ENCODE data around the gene FADS2. TPM values are rescaled to one million over a fixed set of nuclear protein-coding genes. Genes with fewer than 3 reads are reported as not detected.

Gene FADS2
- total RNA-seq, 1 experiment from 2014 or later = 1,097 TPM

DNA sequence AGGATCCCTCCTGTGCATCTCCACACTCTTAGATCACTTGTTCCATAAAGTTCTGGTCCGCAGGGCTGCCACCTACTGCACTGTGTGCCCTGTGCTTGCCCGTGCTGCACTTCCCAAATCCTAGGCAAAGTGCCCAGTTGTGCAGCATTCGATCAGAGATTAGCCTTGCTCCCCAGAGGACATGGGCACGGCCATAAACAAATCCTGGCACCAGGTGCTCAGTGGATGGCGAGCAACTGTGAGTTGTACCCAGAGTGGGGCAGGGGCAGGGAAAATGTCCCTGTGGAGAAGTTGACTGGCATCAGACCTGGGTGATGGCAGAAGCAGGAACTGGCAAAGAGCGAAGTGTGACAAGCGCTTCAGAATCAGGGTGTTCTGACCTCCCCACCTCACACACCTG, 4.7 kb downstream of the FADS2 start:
- Histone ChIP-seq H3K36me3 (ENCODE audit: insufficient read depth, low read length, poor library complexity, severe bottlenecking) (peaks cover 78% of the 10 kb centered on the region), H3K27ac (ENCODE audit: low read depth, low read length, poor library complexity, severe bottlenecking) (peak overlapping the region; percentile 97), H3K4me3 (ENCODE audit: low read depth, low read length, poor library complexity, severe bottlenecking) (peak overlapping the region; percentile 96), H3K9me3 (ENCODE audit: low read depth, low read length, poor library complexity, severe bottlenecking) (no peaks in the 10 kb centered on the region), H3K4me1 (ENCODE audit: insufficient read depth, low read length, poor library complexity, severe bottlenecking) (peaks cover 72% of the 10 kb centered on the region), H3K27me3 (replicated peaks; ENCODE audit: insufficient read depth, low read depth, low read length, poor library complexity) (no peaks in the 10 kb centered on the region)
- no TSS peak for BruUV-seq (replicated peaks)
- ChIA-PET CTCF (no interaction called here), POLR2A (ENCODE audit: low non-redundant PET) (no interaction called here)
- intact Hi-C loops (cut with micrococcal nuclease; ENCODE audit: unreplicated experiment) = no loop called here
- DNase-seq (ENCODE audit: low spot score) = no peak
- TF ChIP-seq, protein P1, sequence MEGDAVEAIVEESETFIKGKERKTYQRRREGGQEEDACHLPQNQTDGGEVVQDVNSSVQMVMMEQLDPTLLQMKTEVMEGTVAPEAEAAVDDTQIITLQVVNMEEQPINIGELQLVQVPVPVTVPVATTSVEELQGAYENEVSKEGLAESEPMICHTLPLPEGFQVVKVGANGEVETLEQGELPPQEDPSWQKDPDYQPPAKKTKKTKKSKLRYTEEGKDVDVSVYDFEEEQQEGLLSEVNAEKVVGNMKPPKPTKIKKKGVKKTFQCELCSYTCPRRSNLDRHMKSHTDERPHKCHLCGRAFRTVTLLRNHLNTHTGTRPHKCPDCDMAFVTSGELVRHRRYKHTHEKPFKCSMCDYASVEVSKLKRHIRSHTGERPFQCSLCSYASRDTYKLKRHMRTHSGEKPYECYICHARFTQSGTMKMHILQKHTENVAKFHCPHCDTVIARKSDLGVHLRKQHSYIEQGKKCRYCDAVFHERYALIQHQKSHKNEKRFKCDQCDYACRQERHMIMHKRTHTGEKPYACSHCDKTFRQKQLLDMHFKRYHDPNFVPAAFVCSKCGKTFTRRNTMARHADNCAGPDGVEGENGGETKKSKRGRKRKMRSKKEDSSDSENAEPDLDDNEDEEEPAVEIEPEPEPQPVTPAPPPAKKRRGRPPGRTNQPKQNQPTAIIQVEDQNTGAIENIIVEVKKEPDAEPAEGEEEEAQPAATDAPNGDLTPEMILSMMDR (conservative IDR thresholded peaks at IDR 0.05; ENCODE audit: low read depth, low read length) = no peak
- no peak for TF ChIP-seq EZH2 (IDR thresholded peaks at IDR 0.05; ENCODE audit: borderline replicate concordance, low read depth, low read length, poor library complexity, severe bottlenecking)

- Histone ChIP-seq H3K4me1 (ENCODE audit: insufficient read depth, low read length, poor library complexity, severe bottlenecking) (peaks cover 72% of the 10 kb centered on the region), H3K27me3 (replicated peaks; ENCODE audit: insufficient read depth, low read depth, low read length, poor library complexity) (no peaks in the 10 kb centered on the region), H3K27ac (ENCODE audit: low read depth, low read length, poor library complexity, severe bottlenecking) (peak overlapping the region; percentile 97), H3K9me3 (ENCODE audit: low read depth, low read length, poor library complexity, severe bottlenecking) (no peaks in the 10 kb centered on the region), H3K36me3 (ENCODE audit: insufficient read depth, low read length, poor library complexity, severe bottlenecking) (peaks cover 85% of the 10 kb centered on the region), H3K4me3 (ENCODE audit: low read depth, low read length, poor library complexity, severe bottlenecking) (peak overlapping the region; percentile 96)
- no peak for TF ChIP-seq EZH2 (IDR thresholded peaks at IDR 0.05; ENCODE audit: borderline replicate concordance, low read depth, low read length, poor library complexity, severe bottlenecking)
- TF ChIP-seq, protein P1 (conservative IDR thresholded peaks at IDR 0.05; ENCODE audit: low read depth, low read length) = no peak
- intact Hi-C loops (cut with micrococcal nuclease; ENCODE audit: unreplicated experiment) = no loop called here
- CTCF ChIA-PET = interaction anchor here (1.6 kb wide), 1 partner anchor 36 kb away, joined by 8 read pairs; no protein-coding TSS in a partner anchor
- POLR2A ChIA-PET (ENCODE audit: low non-redundant PET) = no interaction called here
- BruUV-seq (replicated peaks) = no TSS peak
- DNase-seq (ENCODE audit: low spot score) = peak; percentile 77
Observed at GRCh38 chr11:61833471-61833870, 5.4 kb downstream of the FADS2 start.

DNA sequence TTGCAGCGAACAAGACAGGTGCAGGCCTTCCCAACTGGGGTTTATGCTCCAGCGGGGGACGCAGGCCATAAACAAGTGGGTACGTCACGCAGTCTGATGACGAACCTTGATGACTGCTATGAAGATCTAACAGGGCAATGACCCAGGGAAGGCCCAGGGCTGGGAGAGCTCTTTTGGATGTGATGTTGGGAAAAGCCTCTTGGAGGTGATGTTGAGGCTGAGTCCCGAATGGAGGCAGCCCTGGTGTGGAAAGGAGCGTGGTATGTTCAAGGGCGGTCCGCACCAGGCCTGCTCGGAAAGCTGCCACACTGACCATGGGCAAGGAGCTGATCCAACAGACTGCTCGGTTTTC, 5.8 kb downstream of the FADS2 start:
- intact Hi-C loops (cut with micrococcal nuclease; ENCODE audit: unreplicated experiment) = no loop called here

More for the DNA sequence above, 5.8 kb downstream of the FADS2 start:
- ChIA-PET POLR2A (ENCODE audit: low non-redundant PET) (no interaction called here), CTCF (interaction anchor here (1.6 kb wide), 1 partner anchor 37 kb away, joined by 8 read pairs; no protein-coding TSS in a partner anchor)
- peak overlapping the region; percentile 97 for H3K27ac ChIP-seq (ENCODE audit: low read depth, low read length, poor library complexity, severe bottlenecking)
- no peak for TF ChIP-seq EZH2 (IDR thresholded peaks at IDR 0.05; ENCODE audit: borderline replicate concordance, low read depth, low read length, poor library complexity, severe bottlenecking)
- TF ChIP-seq, protein P1 (conservative IDR thresholded peaks at IDR 0.05; ENCODE audit: low read depth, low read length) = no peak
- H3K9me3 ChIP-seq (ENCODE audit: low read depth, low read length, poor library complexity, severe bottlenecking) = no peaks in the 10 kb centered on the region
- no TSS peak for BruUV-seq (replicated peaks)
- H3K36me3 ChIP-seq (ENCODE audit: insufficient read depth, low read length, poor library complexity, severe bottlenecking) = peaks cover 90% of the 10 kb centered on the region
- DNase-seq (ENCODE audit: low spot score) = peak; percentile 57
- H3K4me3 ChIP-seq (ENCODE audit: low read depth, low read length, poor library complexity, severe bottlenecking) = peak overlapping the region; percentile 96
- H3K4me1 ChIP-seq (ENCODE audit: insufficient read depth, low read length, poor library complexity, severe bottlenecking) = peaks cover 72% of the 10 kb centered on the region
- no peaks in the 10 kb centered on the region for H3K27me3 ChIP-seq (replicated peaks; ENCODE audit: insufficient read depth, low read depth, low read length, poor library complexity)

All from A673 (cell line).